Transverse colon (tissue), 4 donors: Measurements from ENCODE around the gene PHACTR2. TPM values are rescaled to one million over a fixed set of nuclear protein-coding genes. Genes with fewer than 3 reads are reported as not detected.

Experiments used
- DNase-seq: peaks from one replicate; pipeline ENCODE4 v3.0.0-alpha.2; 2019
- H3K27ac ChIP-seq, 4 donors: fragments of 200-600 bp; sonication (generic); 2 replicates each; pipeline ENCODE4 v1.5.1; 2016 to 2018; ENCODE audit warnings: inconsistent platforms in 4 of 4
- H3K27me3 ChIP-seq: fragments of 200-600 bp; sonication (generic); 2 replicates; pipeline ENCODE4 v1.5.1; 2017; ENCODE audit warnings: inconsistent platforms
- H3K36me3 ChIP-seq, 4 donors: fragments of 200-600 bp; sonication (generic); 2 replicates each; pipeline ENCODE4 v1.5.1; 2017 to 2019; ENCODE audit warnings: inconsistent platforms in 4 of 4
- H3K4me1 ChIP-seq, 4 donors: fragments of 200-600 bp; sonication (generic); 2 replicates each; pipeline ENCODE4 v1.5.1; 2017 to 2020; ENCODE audit warnings: inconsistent platforms in 4 of 4
- H3K4me3 ChIP-seq, 4 donors: fragments of 200-600 bp; sonication (generic); 1 replicate in 1 of 4; 2 replicates in 3 of 4; pipeline versions ENCODE4 v1.5.1 to v1.6.1; 2017 to 2019; ENCODE audit warnings: inconsistent platforms in 4 of 4
- H3K9me3 ChIP-seq, 2 donors: fragments of 200-600 bp; sonication (generic); 2 replicates each; pipeline ENCODE4 v1.5.1; 2017 to 2019; ENCODE audit warnings: inconsistent platforms in 2 of 2
- EP300 ChIP-seq: sonication (generic); formaldehyde crosslinking; IDR thresholded peaks from one replicate; pipeline ENCODE4 v1.6.1; 2017; ENCODE audit warnings: antibody characterized with exemption, low read depth
- POLR2A ChIP-seq: fragments of 450-650 bp; IDR thresholded peaks from one replicate; pipeline ENCODE4 v1.6.1; 2016; ENCODE audit warnings: antibody characterized with exemption, mild to moderate bottlenecking, moderate library complexity
- POLR2AphosphoS5 ChIP-seq, 3 donors: sonication (generic); formaldehyde crosslinking; IDR thresholded peaks; one replicate each; pipeline ENCODE4 v1.6.1; 2016; ENCODE audit warnings: antibody characterized with exemption in 3 of 3
- WGBS, 2 donors: methylation state at CpG; one replicate each; pipeline ENCODE4 v1.1.5; 2018; ENCODE audit warnings: low coverage in 1 of 2; 5-methylcytosine and 5-hydroxymethylcytosine counted together
- in situ Hi-C, 4 donors: fragments of 200-750 bp; cut with MboI; loops; one replicate each; pipeline versions ENCODE4 v1.15.0 to v1.15.1; 2017; ENCODE audit warnings: low sequenced_read_pairs in 3 of 4, low pct_ligation_motif_present in 1 of 4, low pct_unique_long_range_greater_than_20kb in 1 of 4
- intact Hi-C: fragments of 100-400 bp; cut with DNase I; formaldehyde crosslinking; loops from one replicate; pipeline ENCODE4 v1.15.1; 2023; ENCODE audit warnings: low total_unique reads
- total RNA-seq, 4 donors: library from RNA; depleted of rRNA; stranded (reverse); fragments of >200 nt; gene quantifications; one replicate each; pipeline ENCODE4 v1.1.0, GENCODE V29; 2016
- TF ChIP-seq, protein P1 (sequence below), 5 experiments: fragments of 200-600 bp in 3 of 5; fragments of 450-650 bp in 2 of 5; sonication (generic) in 3 of 5; IDR thresholded peaks; 1 replicate in 2 of 5; 2 replicates in 3 of 5; pipeline ENCODE4 v1.5.1; 2016 to 2017; ENCODE audit warnings: antibody characterized with exemption in 5 of 5, inconsistent platforms in 3 of 5, mild to moderate bottlenecking in 2 of 5, moderate library complexity in 1 of 5

The PHACTR2 gene
- total RNA-seq, 4 donors from 2014 or later = 38.6 to 56.8 (median 48.7) TPM

- TF ChIP-seq, protein P1, sequence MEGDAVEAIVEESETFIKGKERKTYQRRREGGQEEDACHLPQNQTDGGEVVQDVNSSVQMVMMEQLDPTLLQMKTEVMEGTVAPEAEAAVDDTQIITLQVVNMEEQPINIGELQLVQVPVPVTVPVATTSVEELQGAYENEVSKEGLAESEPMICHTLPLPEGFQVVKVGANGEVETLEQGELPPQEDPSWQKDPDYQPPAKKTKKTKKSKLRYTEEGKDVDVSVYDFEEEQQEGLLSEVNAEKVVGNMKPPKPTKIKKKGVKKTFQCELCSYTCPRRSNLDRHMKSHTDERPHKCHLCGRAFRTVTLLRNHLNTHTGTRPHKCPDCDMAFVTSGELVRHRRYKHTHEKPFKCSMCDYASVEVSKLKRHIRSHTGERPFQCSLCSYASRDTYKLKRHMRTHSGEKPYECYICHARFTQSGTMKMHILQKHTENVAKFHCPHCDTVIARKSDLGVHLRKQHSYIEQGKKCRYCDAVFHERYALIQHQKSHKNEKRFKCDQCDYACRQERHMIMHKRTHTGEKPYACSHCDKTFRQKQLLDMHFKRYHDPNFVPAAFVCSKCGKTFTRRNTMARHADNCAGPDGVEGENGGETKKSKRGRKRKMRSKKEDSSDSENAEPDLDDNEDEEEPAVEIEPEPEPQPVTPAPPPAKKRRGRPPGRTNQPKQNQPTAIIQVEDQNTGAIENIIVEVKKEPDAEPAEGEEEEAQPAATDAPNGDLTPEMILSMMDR (IDR thresholded peaks at IDR 0.05) = no peak
- TF ChIP-seq POLR2AphosphoS5 (IDR thresholded peaks at IDR 0.05) = no peak
- no peak for TF ChIP-seq POLR2A
- no peak for TF ChIP-seq EP300
- in situ Hi-C loops (no loop called here), intact Hi-C loops (no loop called here)
- Histone ChIP-seq H3K36me3 (no peaks in the 10 kb centered on the region), H3K27me3 (no peaks in the 10 kb centered on the region), H3K4me1 (peaks cover 3 to 63% (median 27%) of the 10 kb centered on the region in 4 donors), H3K27ac (peak overlapping the region; percentile 3 to 51 (median 26)), H3K4me3 (no peak overlapping the region), H3K9me3 (no peaks in the 10 kb centered on the region)
- WGBS, 2 donors = 68 to 72% methylated on average over 3 of the region's 3 CpGs
- DNase-seq = no peak
Observed at GRCh38 chr6:143692696-143693095, 14.9 kb downstream of the PHACTR2 start.

DNA sequence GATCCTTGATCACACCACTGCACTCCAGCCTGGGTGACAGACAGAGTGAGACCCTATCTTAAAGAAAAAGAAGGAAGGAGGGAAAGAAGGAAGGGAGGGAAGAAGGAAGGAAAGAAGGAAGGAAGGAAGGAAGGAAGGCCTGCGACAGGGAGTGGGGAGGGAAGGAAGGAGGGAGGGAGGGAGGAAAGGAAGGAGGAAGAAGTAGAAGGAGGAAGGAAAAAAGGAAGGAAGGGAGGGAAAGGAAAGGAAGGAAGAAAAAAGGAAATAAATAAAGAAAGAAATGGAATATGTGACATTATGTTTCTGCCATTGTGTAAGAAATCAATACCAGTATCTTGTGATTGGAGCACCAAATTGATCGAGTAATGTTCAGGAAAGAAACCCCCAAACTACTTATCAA lies 16.2 kb downstream of the PHACTR2 start:
- no peak for DNase-seq
- Histone ChIP-seq H3K4me1 (peaks cover 3 to 67% (median 23%) of the 10 kb centered on the region in 4 donors), H3K36me3 (no peaks in the 10 kb centered on the region), H3K27me3 (no peaks in the 10 kb centered on the region), H3K4me3 (no peak overlapping the region), H3K9me3 (no peaks in the 10 kb centered on the region), H3K27ac (no peak overlapping the region)
- intact Hi-C loops = no loop called here
- in situ Hi-C loops = no loop called here
- TF ChIP-seq POLR2AphosphoS5 (IDR thresholded peaks at IDR 0.05) (no peak), EP300 (no peak), POLR2A (no peak)
- TF ChIP-seq, protein P1 (IDR thresholded peaks at IDR 0.05) = no peak
- WGBS, 2 donors = 83 to 91% methylated on average over 2 of the region's 2 CpGs

DNA sequence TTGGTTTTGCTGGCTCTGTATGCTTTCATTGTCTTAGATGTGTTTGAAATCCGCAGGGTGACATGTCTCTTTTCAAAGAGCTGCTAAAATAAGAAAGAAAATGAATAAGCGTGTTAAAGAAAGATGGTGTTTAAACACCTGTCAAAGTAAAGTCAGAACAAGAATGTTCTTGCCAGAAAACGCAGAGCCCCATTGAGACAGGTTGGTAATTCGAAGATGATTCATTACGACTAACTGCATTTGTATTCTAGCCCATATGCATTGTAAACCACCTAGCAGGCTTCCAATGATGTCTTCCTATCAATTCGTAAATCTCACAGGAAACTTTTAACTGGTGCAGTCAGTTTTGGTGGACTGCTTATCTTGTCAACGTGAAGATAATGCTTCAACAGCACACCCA lies 16.8 kb downstream of the PHACTR2 start:
- WGBS, 2 donors = 72 to 76% methylated on average over 7 of the region's 7 CpGs
- Histone ChIP-seq H3K9me3 (no peaks in the 10 kb centered on the region), H3K27me3 (no peaks in the 10 kb centered on the region), H3K36me3 (no peaks in the 10 kb centered on the region), H3K4me3 (no peak overlapping the region), H3K4me1 (peaks cover 0 to 72% (median 23%) of the 10 kb centered on the region in 4 donors), H3K27ac (no peak overlapping the region)
- intact Hi-C loops = no loop called here
- DNase-seq = no peak
- TF ChIP-seq, protein P1 (IDR thresholded peaks at IDR 0.05) = no peak
- TF ChIP-seq EP300 = no peak
- in situ Hi-C loops = no loop called here

DNA sequence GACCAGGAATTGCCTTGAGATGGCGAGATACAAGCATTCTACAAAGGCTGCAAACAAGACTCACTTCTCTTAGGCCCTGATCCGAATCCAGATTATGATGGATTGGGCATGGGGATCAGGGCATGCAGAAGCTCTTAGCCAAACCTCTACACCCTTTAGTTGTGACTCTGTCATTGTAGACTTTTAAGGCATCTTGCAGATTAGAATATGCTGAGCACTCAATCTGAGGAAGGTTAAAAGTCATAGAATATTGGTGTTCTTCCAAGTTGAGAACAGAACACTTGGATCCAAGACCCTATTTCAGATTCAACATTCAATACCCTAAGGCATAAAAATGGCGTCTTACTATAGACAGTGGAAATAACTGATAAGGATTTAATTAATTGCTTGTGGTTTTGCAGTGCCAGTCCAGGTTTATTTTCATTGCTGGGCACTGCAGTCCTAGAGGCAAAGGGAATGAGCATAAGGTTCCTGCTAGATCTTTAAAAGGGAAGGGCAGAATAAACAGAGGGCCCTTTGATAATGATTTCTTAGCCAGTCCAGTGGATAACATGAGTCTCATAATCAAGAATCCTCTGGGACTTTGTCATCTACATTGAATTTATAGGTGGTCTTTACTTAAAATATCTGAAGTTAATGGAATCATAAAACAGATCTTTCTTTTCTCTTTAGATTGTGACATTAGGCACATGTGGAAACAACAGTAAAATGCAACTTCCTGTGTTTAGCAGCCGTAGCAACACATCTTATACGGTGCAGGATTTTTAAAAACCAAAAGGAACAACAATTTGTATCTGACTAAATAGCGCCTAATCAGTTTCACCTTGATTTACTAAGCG lies 17.6 kb downstream of the PHACTR2 start:
- WGBS, 2 donors = 58 to 61% methylated on average over 7 of the region's 7 CpGs
- peak overlapping the region in 3 of 4 donors; percentile 7 to 18 (median 17) for H3K27ac ChIP-seq
- in situ Hi-C loops (no loop called here), intact Hi-C loops (no loop called here)
- no peak for DNase-seq
- peaks cover 0 to 67% (median 24%) of the 10 kb centered on the region in 4 donors for H3K4me1 ChIP-seq
- no peaks in the 10 kb centered on the region for H3K36me3 ChIP-seq
- H3K4me3 ChIP-seq = no peak overlapping the region
- no peaks in the 10 kb centered on the region for H3K27me3 ChIP-seq
- TF ChIP-seq POLR2AphosphoS5 (IDR thresholded peaks at IDR 0.05) = no peak
- TF ChIP-seq, protein P1 (IDR thresholded peaks at IDR 0.05) = no peak
- no peaks in the 10 kb centered on the region for H3K9me3 ChIP-seq
